DND-41 (cell line): ENCODE results near the gene WDR93.

Experiments used
- EZH2 ChIP-seq: IDR thresholded peaks from 3 replicates; pipeline ENCODE4 v1.6.1; 2012; ENCODE audit warnings: borderline replicate concordance, low read depth, mild to moderate bottlenecking, moderate library complexity, low read length, inconsistent platforms; ENCODE audit not compliant: severe bottlenecking
- TF ChIP-seq, protein P1 (sequence below): IDR thresholded peaks from 2 replicates; pipeline ENCODE4 v1.5.1; 2012; ENCODE audit warnings: borderline replicate concordance, low read length, moderate library complexity, mild to moderate bottlenecking; ENCODE audit not compliant: poor library complexity, severe bottlenecking; ENCODE audit errors: extremely low read depth

DNA sequence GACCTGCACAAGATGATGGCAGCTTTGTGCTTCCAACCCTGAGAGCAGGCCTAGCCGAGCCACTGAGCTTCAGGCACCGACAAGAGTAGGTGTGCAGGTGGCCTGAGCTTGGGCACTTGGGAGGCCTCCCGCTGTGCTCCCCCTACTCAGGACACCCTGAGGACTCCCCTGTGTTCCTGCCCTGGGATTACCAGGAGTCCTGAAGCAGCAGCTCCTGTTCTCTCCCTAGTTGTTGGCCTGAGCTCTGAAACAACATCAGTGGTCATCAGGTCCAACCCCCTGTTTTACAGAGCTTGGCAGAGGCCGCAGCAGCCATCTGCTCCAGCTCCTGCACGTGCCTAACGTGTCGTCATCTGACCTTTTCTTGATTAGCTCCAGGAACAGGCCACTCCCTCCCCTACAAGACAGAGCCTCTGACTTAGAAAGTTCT, 77.5 kb downstream of the WDR93 start:
- TF ChIP-seq EZH2: no peak
- TF ChIP-seq, protein P1, sequence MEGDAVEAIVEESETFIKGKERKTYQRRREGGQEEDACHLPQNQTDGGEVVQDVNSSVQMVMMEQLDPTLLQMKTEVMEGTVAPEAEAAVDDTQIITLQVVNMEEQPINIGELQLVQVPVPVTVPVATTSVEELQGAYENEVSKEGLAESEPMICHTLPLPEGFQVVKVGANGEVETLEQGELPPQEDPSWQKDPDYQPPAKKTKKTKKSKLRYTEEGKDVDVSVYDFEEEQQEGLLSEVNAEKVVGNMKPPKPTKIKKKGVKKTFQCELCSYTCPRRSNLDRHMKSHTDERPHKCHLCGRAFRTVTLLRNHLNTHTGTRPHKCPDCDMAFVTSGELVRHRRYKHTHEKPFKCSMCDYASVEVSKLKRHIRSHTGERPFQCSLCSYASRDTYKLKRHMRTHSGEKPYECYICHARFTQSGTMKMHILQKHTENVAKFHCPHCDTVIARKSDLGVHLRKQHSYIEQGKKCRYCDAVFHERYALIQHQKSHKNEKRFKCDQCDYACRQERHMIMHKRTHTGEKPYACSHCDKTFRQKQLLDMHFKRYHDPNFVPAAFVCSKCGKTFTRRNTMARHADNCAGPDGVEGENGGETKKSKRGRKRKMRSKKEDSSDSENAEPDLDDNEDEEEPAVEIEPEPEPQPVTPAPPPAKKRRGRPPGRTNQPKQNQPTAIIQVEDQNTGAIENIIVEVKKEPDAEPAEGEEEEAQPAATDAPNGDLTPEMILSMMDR: no peak
